CD14-positive monocyte (primary cell): Measurements from ENCODE around the gene CFAP61. TPM values are rescaled to one million over a fixed set of nuclear protein-coding genes. Genes with fewer than 3 reads are reported as not detected.
A peak's percentile ranks its signal among the peaks of the same experiment; 100 is the strongest.

Source experiments
- DNase-seq, 3 donors: peaks; one replicate each; pipeline ENCODE4 v3.0.0-alpha.2; 2011 to 2022
- H2AFZ ChIP-seq: 2 replicates; pipeline ENCODE4 v1.6.0; 2012; ENCODE audit warnings: mild to moderate bottlenecking, low read depth, low read length, inconsistent platforms; ENCODE audit not compliant: insufficient read depth, poor library complexity, severe bottlenecking
- H3K27ac ChIP-seq, 2 donors: 1 replicate in 1 of 2; 2 replicates in 1 of 2; pipeline ENCODE4 v1.5.1; 2012 to 2013; ENCODE audit warnings: low read length in 2 of 2, control low read depth in 1 of 2, inconsistent platforms in 1 of 2, low read depth in 1 of 2, mild to moderate bottlenecking in 1 of 2
- H3K27me3 ChIP-seq, 2 donors: one replicate each; pipeline versions ENCODE4 v1.6.0 to v1.6.1; 2011 to 2013; ENCODE audit warnings: low read length in 2 of 2; ENCODE audit not compliant: control insufficient read depth in 2 of 2, insufficient read depth in 2 of 2
- H3K36me3 ChIP-seq, 2 donors: replicated peaks in 1 of 2; 1 replicate in 1 of 2; 2 replicates in 1 of 2; pipeline versions ENCODE4 v1.5.1 to v1.6.1; 2012 to 2013; ENCODE audit warnings: low read length in 2 of 2, control low read depth in 1 of 2, inconsistent platforms in 1 of 2, mild to moderate bottlenecking in 1 of 2; ENCODE audit not compliant: insufficient read depth in 2 of 2, control insufficient read depth in 1 of 2
- H3K4me1 ChIP-seq, 2 donors: 1 replicate in 1 of 2; 2 replicates in 1 of 2; pipeline versions ENCODE4 v1.5.1 to v1.6.1; 2012 to 2013; ENCODE audit warnings: low read length in 2 of 2, control low read depth in 1 of 2, inconsistent platforms in 1 of 2, mild to moderate bottlenecking in 1 of 2, moderate library complexity in 1 of 2; ENCODE audit not compliant: insufficient read depth in 2 of 2, control insufficient read depth in 1 of 2
- H3K4me2 ChIP-seq: replicated peaks from 2 replicates; pipeline ENCODE3; 2012; ENCODE audit warnings: low read length, moderate library complexity, mild to moderate bottlenecking; ENCODE audit not compliant: poor library complexity, severe bottlenecking; ENCODE audit errors: extremely low read depth
- H3K4me3 ChIP-seq, 3 experiments: fragments of 200-600 bp in 1 of 3; sonication (generic) in 1 of 3; replicated peaks in 1 of 3; 1 replicate in 2 of 3; 2 replicates in 1 of 3; pipeline ENCODE4 v1.5.1; 2011 to 2013; ENCODE audit warnings: low read length in 3 of 3, mild to moderate bottlenecking in 3 of 3, control low read depth in 2 of 3, low read depth in 2 of 3, inconsistent platforms in 1 of 3, moderate library complexity in 1 of 3
- H3K79me2 ChIP-seq: 2 replicates; pipeline ENCODE4 v1.6.0; 2012; ENCODE audit warnings: mild to moderate bottlenecking, control low read depth, inconsistent platforms, low read length, moderate library complexity; ENCODE audit not compliant: insufficient read depth
- H3K9ac ChIP-seq: 2 replicates; pipeline ENCODE4 v1.6.0; 2017; ENCODE audit warnings: low read length, mild to moderate bottlenecking; ENCODE audit not compliant: insufficient read depth, poor library complexity, severe bottlenecking
- H3K9me3 ChIP-seq, 2 donors: replicated peaks in 1 of 2; 1 replicate in 1 of 2; 2 replicates in 1 of 2; pipeline versions ENCODE4 v1.5.1 to v1.6.1; 2012 to 2013; ENCODE audit warnings: low read length in 2 of 2, control low read depth in 1 of 2; ENCODE audit not compliant: control insufficient read depth in 1 of 2, insufficient read depth in 1 of 2
- H4K20me1 ChIP-seq: 2 replicates; pipeline ENCODE4 v1.6.0; 2012; ENCODE audit warnings: mild to moderate bottlenecking, low read length, control low read depth, moderate library complexity; ENCODE audit not compliant: insufficient read depth
- H3K27ac Mint-ChIP-seq, 7 donors: one replicate each; pipeline ENCODE4 v1.8.0; 2020; ENCODE audit warnings: mild to moderate bottlenecking in 7 of 7, mixed read lengths in 7 of 7, moderate library complexity in 6 of 7, inconsistent platforms in 2 of 7
- H3K27me3 Mint-ChIP-seq, 3 donors: one replicate each; pipeline ENCODE4 v1.8.0; 2021 to 2022; ENCODE audit warnings: low read depth in 3 of 3, mild to moderate bottlenecking in 3 of 3, mixed read lengths in 3 of 3, moderate library complexity in 3 of 3, inconsistent platforms in 1 of 3
- H3K36me3 Mint-ChIP-seq, 2 donors: one replicate each; pipeline ENCODE4 v1.8.0; 2020; ENCODE audit warnings: mixed read lengths in 2 of 2, inconsistent platforms in 1 of 2, mild to moderate bottlenecking in 1 of 2
- H3K4me1 Mint-ChIP-seq: one replicate; pipeline ENCODE4 v1.8.0; 2020; ENCODE audit warnings: mild to moderate bottlenecking, mixed read lengths
- H3K4me3 Mint-ChIP-seq, 2 donors: one replicate each; pipeline ENCODE4 v1.8.0; 2020; ENCODE audit warnings: mild to moderate bottlenecking in 2 of 2, mixed read lengths in 2 of 2, moderate library complexity in 1 of 2
- H3K9me3 Mint-ChIP-seq, 7 donors: one replicate each; pipeline ENCODE4 v1.8.0; 2020 to 2022; ENCODE audit warnings: mixed read lengths in 7 of 7, mild to moderate bottlenecking in 6 of 7, moderate library complexity in 6 of 7, inconsistent platforms in 2 of 7
- WGBS: methylation state at CpG from one replicate; pipeline ENCODE4 v1.1.5; 2013; ENCODE audit warnings: missing lambda C conversion rate; ENCODE audit not compliant: insufficient coverage; 5-methylcytosine and 5-hydroxymethylcytosine counted together
- intact Hi-C, 2 donors: fragments of 100-400 bp; cut with micrococcal nuclease; formaldehyde crosslinking; loops; one replicate each; pipeline versions ENCODE4 v1.15.0 to v1.15.1; 2023
- polyA plus RNA-seq, 3 donors: library from polyadenylated mRNA; depleted of rRNA in 1 of 3; unstranded in 2 of 3; stranded (reverse) in 1 of 3; fragments of 300-500 nt in 2 of 3; fragments of >200 nt in 1 of 3; fragmentation: Illumina TruSeq in 2 of 3; gene quantifications; 1 replicate in 2 of 3; 2 replicates in 1 of 3; pipeline ENCODE4 v1.2.3, GENCODE V29; 2012 to 2021
- TF ChIP-seq, protein P1 (sequence below): fragments of 200-600 bp; IDR thresholded peaks from one replicate; pipeline ENCODE4 v1.8.0; 2022; ENCODE audit warnings: antibody characterized with exemption, mild to moderate bottlenecking

CFAP61 gene
- polyA plus RNA-seq, 3 donors: not detected

DNA sequence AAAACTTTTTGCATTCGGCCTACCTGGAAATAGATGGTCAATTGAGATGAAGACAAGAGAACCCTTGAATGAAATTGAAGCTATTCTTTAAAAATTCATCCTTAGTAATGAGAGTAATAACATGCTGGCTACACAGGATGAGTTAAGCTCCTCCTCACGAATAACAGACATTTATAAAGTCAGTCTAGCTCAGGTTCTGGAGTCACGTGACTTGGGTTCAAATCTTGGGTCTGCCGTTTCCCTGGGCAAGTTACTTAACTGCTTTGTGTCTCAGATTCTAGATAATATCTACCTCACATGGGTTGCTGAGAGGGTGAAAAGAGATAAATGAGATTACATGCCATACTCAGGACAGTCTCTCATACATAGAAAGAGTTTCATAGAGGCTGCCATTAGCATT is 214.2 kb downstream of the CFAP61 start:
- peak overlapping the region in 1 of 3 experiments; percentile 54 for H3K4me3 ChIP-seq
- peaks cover 55 to 61% of the 10 kb centered on the region in 2 donors for H3K4me1 ChIP-seq
- H3K27ac ChIP-seq: peak overlapping the region; percentile 76 to 82
- H3K79me2 ChIP-seq: no peaks in the 10 kb centered on the region
- H3K27me3 ChIP-seq: no peaks in the 10 kb centered on the region
- H3K36me3 Mint-ChIP-seq: peaks cover 2 to 4% of the 10 kb centered on the region in 2 donors
- no peaks in the 10 kb centered on the region for H3K9me3 Mint-ChIP-seq
- H3K4me3 Mint-ChIP-seq: no peak overlapping the region
- no peak for DNase-seq
- peaks cover 0 to 1% (median 0%) of the 10 kb centered on the region in 3 donors for H3K27me3 Mint-ChIP-seq
- H3K36me3 ChIP-seq: no peaks in the 10 kb centered on the region
- TF ChIP-seq, protein P1, sequence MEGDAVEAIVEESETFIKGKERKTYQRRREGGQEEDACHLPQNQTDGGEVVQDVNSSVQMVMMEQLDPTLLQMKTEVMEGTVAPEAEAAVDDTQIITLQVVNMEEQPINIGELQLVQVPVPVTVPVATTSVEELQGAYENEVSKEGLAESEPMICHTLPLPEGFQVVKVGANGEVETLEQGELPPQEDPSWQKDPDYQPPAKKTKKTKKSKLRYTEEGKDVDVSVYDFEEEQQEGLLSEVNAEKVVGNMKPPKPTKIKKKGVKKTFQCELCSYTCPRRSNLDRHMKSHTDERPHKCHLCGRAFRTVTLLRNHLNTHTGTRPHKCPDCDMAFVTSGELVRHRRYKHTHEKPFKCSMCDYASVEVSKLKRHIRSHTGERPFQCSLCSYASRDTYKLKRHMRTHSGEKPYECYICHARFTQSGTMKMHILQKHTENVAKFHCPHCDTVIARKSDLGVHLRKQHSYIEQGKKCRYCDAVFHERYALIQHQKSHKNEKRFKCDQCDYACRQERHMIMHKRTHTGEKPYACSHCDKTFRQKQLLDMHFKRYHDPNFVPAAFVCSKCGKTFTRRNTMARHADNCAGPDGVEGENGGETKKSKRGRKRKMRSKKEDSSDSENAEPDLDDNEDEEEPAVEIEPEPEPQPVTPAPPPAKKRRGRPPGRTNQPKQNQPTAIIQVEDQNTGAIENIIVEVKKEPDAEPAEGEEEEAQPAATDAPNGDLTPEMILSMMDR: no peak
- peak overlapping the region; percentile 43 for H2AFZ ChIP-seq
- H3K9me3 ChIP-seq: no peaks in the 10 kb centered on the region
- no peak overlapping the region for H3K4me2 ChIP-seq
- no peak overlapping the region for H3K9ac ChIP-seq
- WGBS: no CpG with 5 or more reads among the region's 4 CpGs
- H3K27ac Mint-ChIP-seq: peak overlapping the region in 5 of 7 donors; percentile 62 to 97 (median 90)
- H4K20me1 ChIP-seq: no peaks in the 10 kb centered on the region
- peaks cover 54% of the 10 kb centered on the region for H3K4me1 Mint-ChIP-seq
- intact Hi-C loops: loop anchor here in 1 of 2 donors (5.0 to 10.0 kb wide), 2 partner anchors 66 to 352 kb away; no protein-coding TSS in a partner anchor

DNA sequence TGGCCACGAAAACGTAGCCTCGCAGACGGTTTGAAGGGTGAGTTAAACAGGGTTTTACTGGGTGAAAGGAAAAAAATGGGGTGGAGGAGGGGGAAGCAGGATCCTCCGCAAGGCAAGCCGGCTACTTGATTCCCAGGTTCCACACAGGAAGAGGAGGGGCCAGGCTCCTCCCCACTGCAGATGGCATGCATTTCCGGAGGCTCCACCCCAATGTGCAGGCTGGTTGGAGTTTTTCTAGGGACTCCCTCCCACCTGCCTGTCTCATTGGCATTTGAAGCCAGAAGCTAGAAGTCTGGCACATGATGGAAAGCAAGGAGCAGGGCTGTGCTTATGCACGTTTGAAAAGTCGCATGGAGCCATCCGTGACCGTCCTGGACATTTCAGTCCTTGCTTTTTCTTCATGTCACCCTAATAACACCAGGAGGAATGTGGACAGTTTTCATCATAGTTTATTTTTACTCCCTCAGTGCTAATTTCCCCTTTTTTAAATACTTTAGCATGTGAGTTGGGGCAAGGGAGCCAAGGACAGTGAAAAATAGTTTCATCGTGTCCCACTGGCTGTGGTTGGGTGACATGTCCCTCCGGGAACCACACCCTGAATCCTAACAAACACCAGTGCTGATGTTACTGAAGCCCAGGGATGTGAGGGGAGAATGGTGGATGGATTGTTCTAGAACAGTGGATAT is 215.5 kb downstream of the CFAP61 start:
- Histone ChIP-seq H3K27ac (peak overlapping the region; percentile 76 to 82), H3K79me2 (no peaks in the 10 kb centered on the region), H3K9me3 (no peaks in the 10 kb centered on the region), H3K4me1 (peaks cover 60 to 63% of the 10 kb centered on the region in 2 donors), H3K9ac (peak overlapping the region; percentile 12), H3K4me3 (peak overlapping the region in 1 of 3 experiments; percentile 54), H3K4me2 (peak overlapping the region; percentile 56), H2AFZ (peak overlapping the region; percentile 43), H3K27me3 (no peaks in the 10 kb centered on the region), H3K36me3 (no peaks in the 10 kb centered on the region), H4K20me1 (no peaks in the 10 kb centered on the region)
- H3K36me3 Mint-ChIP-seq: peaks cover 0 to under 1% of the 10 kb centered on the region in 2 donors
- H3K9me3 Mint-ChIP-seq: no peaks in the 10 kb centered on the region
- intact Hi-C loops: loop anchor here in 1 of 2 donors (5.0 to 10.0 kb wide), 2 partner anchors 64 to 353 kb away; no protein-coding TSS in a partner anchor
- peaks cover 0 to 4% (median 0%) of the 10 kb centered on the region in 3 donors for H3K27me3 Mint-ChIP-seq
- TF ChIP-seq, protein P1: no peak
- H3K4me3 Mint-ChIP-seq: peak overlapping the region; percentile 52 to 85
- peak overlapping the region; percentile 77 to 97 (median 92) for H3K27ac Mint-ChIP-seq
- DNase-seq: peak; percentile 43 to 58 (median 52)
- WGBS: 15% methylated on average over 4 of the region's 13 CpGs
- peaks cover 53% of the 10 kb centered on the region for H3K4me1 Mint-ChIP-seq
